ENCODE data around the gene KRTAP5-1. TPM values are rescaled to one million over a fixed set of nuclear protein-coding genes. Genes with fewer than 3 reads are reported as not detected.

Gene KRTAP5-1
- total RNA-seq, 1 experiment from 2014 or later, result not detected

GRCh38 chr11:1625541-1625940, 40.5 kb upstream of the KRTAP5-1 start:
- no peak overlapping the region for H3K27ac ChIP-seq (ENCODE audit: low read depth, low read length)
- H3K36me3 ChIP-seq (ENCODE audit: control insufficient read depth in 1 of 2, insufficient read depth in 2 of 2, low read length in 2 of 2), result no peaks in the 10 kb centered on the region
- intact Hi-C loops (cut with micrococcal nuclease), result no loop called here
- no peak for ATAC-seq
- H4K20me1 ChIP-seq (ENCODE audit: insufficient read depth), result no peaks in the 10 kb centered on the region
- no peak overlapping the region for H3K4me3 ChIP-seq (replicated peaks in 1 of 2; ENCODE audit: low read depth in 1 of 2, low read length in 2 of 2)
- RAD21 ChIA-PET (ENCODE audit: low non-redundant PET in 1 of 2, low total read pairs in 2 of 2, uncharacterized antibody in 2 of 2, unreplicated experiment in 2 of 2), result no interaction called here
- no peaks in the 10 kb centered on the region for H3K27me3 ChIP-seq (ENCODE audit: insufficient read depth, low read length)
- no peak for DNase-seq (ENCODE audit: low read depth, low spot score)
- no peaks in the 10 kb centered on the region for H3K9me2 ChIP-seq (ENCODE audit: insufficient read depth)
- H2AFZ ChIP-seq (ENCODE audit: low read depth, low read length, poor library complexity, severe bottlenecking), result no peak overlapping the region
- H3K9ac ChIP-seq (ENCODE audit: low read length), result no peak overlapping the region
- peaks cover 0 to 6% of the 10 kb centered on the region in 2 experiments; a peak in 1 of 4 replicates for H3K4me1 ChIP-seq (ENCODE audit: control insufficient read depth in 1 of 2, insufficient read depth in 2 of 2, low read length in 2 of 2)
- no peaks in the 10 kb centered on the region for H3K9me3 ChIP-seq (ENCODE audit: control insufficient read depth in 1 of 2, insufficient read depth in 1 of 2, low read depth in 1 of 2, low read length in 2 of 2)
- H3K4me2 ChIP-seq (ENCODE audit: low read length), result no peak overlapping the region
- POLR2A ChIA-PET, result no interaction called here
- TF ChIP-seq CEBPB (IDR thresholded peaks at IDR 0.05; ENCODE audit: low read depth) (no peak), SRF (IDR thresholded peaks at IDR 0.05; ENCODE audit: low read depth) (no peak), POLR2AphosphoS5 (IDR thresholded peaks at IDR 0.05; ENCODE audit: low read depth, low read length) (no peak), SP1 (IDR thresholded peaks at IDR 0.05; ENCODE audit: low read depth) (no peak)
- CTCF ChIA-PET, result no interaction called here
- H3K79me2 ChIP-seq (ENCODE audit: insufficient read depth, low read length), result no peaks in the 10 kb centered on the region
- BruUV-seq (replicated peaks), result no TSS peak

GRCh38 chr11:1624621-1625020, 39.5 kb upstream of the KRTAP5-1 start:
- intact Hi-C loops (cut with micrococcal nuclease), result no loop called here
- no peak for TF ChIP-seq ZFX (IDR thresholded peaks at IDR 0.05)
- TF ChIP-seq ELF1 (IDR thresholded peaks at IDR 0.05; ENCODE audit: borderline replicate concordance, low read depth), result no peak
- no peak for TF ChIP-seq MAX (IDR thresholded peaks at IDR 0.05)
- TF ChIP-seq TCF7L2 (IDR thresholded peaks at IDR 0.05; ENCODE audit: borderline replicate concordance, extremely low read depth, insufficient read depth, insufficient read length), result no peak
- no peak for TF ChIP-seq RAD21 (IDR thresholded peaks at IDR 0.05; ENCODE audit: low read depth)
- no peak overlapping the region for H3K27ac ChIP-seq (ENCODE audit: low read depth, low read length)
- POLR2A ChIA-PET, result no interaction called here
- no peak overlapping the region for H3K4me2 ChIP-seq (ENCODE audit: low read length)
- RAD21 ChIA-PET (ENCODE audit: low non-redundant PET in 1 of 2, low total read pairs in 2 of 2, uncharacterized antibody in 2 of 2, unreplicated experiment in 2 of 2), result no interaction called here
- no peak overlapping the region for H3K4me3 ChIP-seq (replicated peaks in 1 of 2; ENCODE audit: low read depth in 1 of 2, low read length in 2 of 2)
- no peak for ATAC-seq
- CTCF ChIA-PET, result interaction anchor here (1.3 to 1.5 kb wide), 2 partner anchors 28 to 29 kb away, joined by 3 read pairs; no protein-coding TSS in a partner anchor
- peaks cover 0 to 6% of the 10 kb centered on the region in 2 experiments; a peak in 1 of 4 replicates for H3K4me1 ChIP-seq (ENCODE audit: control insufficient read depth in 1 of 2, insufficient read depth in 2 of 2, low read length in 2 of 2)
- no peaks in the 10 kb centered on the region for H3K79me2 ChIP-seq (ENCODE audit: insufficient read depth, low read length)
- BruUV-seq (replicated peaks), result no TSS peak
- H3K9me3 ChIP-seq (ENCODE audit: control insufficient read depth in 1 of 2, insufficient read depth in 1 of 2, low read depth in 1 of 2, low read length in 2 of 2), result no peaks in the 10 kb centered on the region
- no peaks in the 10 kb centered on the region for H4K20me1 ChIP-seq (ENCODE audit: insufficient read depth)
- H3K9me2 ChIP-seq (ENCODE audit: insufficient read depth), result no peaks in the 10 kb centered on the region
- H2AFZ ChIP-seq (ENCODE audit: low read depth, low read length, poor library complexity, severe bottlenecking), result no peak overlapping the region
- no peak overlapping the region for H3K9ac ChIP-seq (ENCODE audit: low read length)
- DNase-seq (ENCODE audit: low read depth, low spot score), result no peak
- H3K27me3 ChIP-seq (ENCODE audit: insufficient read depth, low read length), result no peaks in the 10 kb centered on the region
- no peaks in the 10 kb centered on the region for H3K36me3 ChIP-seq (ENCODE audit: control insufficient read depth in 1 of 2, insufficient read depth in 2 of 2, low read length in 2 of 2)

All from HCT116 (cell line).